GM19463 (cell line): ENCODE measurements around the gene ANKHD1.
"Not testable (repeated sequence)": the region's sequence is repeated elsewhere in the genome, so short reads cannot be mapped to it uniquely, and the experiment has no call there.

ENCODE experiments used
- ATAC-seq: cut with Tn5 transposase; IDR thresholded peaks from one replicate; pipeline ENCODE4 v1.9.1; 2021; ENCODE audit warnings: mild to moderate bottlenecking, moderate library complexity; ENCODE audit not compliant: unreplicated experiment

ANKHD1 gene

GRCh38 chr5:140418862-140419520 lies 17.4 kb downstream of the ANKHD1 start:
- no peak for ATAC-seq

GRCh38 chr5:140420226-140420570 lies 18.6 kb downstream of the ANKHD1 start:
- no peak for ATAC-seq

GRCh38 chr5:140420665-140421361 lies 19.2 kb downstream of the ANKHD1 start:
- ATAC-seq = no peak

GRCh38 chr5:140421375-140421774 lies 19.7 kb downstream of the ANKHD1 start:
- not testable (repeated sequence) for ATAC-seq

- ATAC-seq = no peak
Observed at GRCh38 chr5:140423609-140424008, 22.0 kb downstream of the ANKHD1 start.

GRCh38 chr5:140424135-140424534 lies 22.5 kb downstream of the ANKHD1 start:
- no peak for ATAC-seq

- ATAC-seq = not testable (repeated sequence)
Observed at GRCh38 chr5:140427726-140428125, 26.1 kb downstream of the ANKHD1 start.

GRCh38 chr5:140429724-140430123 lies 28.1 kb downstream of the ANKHD1 start:
- no peak for ATAC-seq

GRCh38 chr5:140432212-140432611 lies 30.6 kb downstream of the ANKHD1 start:
- no peak for ATAC-seq

GRCh38 chr5:140432916-140433315 lies 31.3 kb downstream of the ANKHD1 start:
- ATAC-seq = no peak

- not testable (repeated sequence) for ATAC-seq
Observed at GRCh38 chr5:140457368-140457767, 55.7 kb downstream of the ANKHD1 start.

- no peak for ATAC-seq
Observed at GRCh38 chr5:140466981-140467742, 65.5 kb downstream of the ANKHD1 start.

GRCh38 chr5:140468188-140468587 lies 66.6 kb downstream of the ANKHD1 start:
- no peak for ATAC-seq

GRCh38 chr5:140469259-140469658 lies 67.6 kb downstream of the ANKHD1 start:
- ATAC-seq = no peak

- ATAC-seq = no peak
Observed at GRCh38 chr5:140480310-140481014, 78.8 kb downstream of the ANKHD1 start.

GRCh38 chr5:140481758-140482157 lies 80.1 kb downstream of the ANKHD1 start:
- no peak for ATAC-seq

- ATAC-seq = no peak
Observed at GRCh38 chr5:140483055-140483454, 81.4 kb downstream of the ANKHD1 start.

GRCh38 chr5:140488141-140488540 lies 86.5 kb downstream of the ANKHD1 start:
- not testable (repeated sequence) for ATAC-seq

GRCh38 chr5:140488914-140489313 lies 87.3 kb downstream of the ANKHD1 start:
- no peak for ATAC-seq

GRCh38 chr5:140497897-140498296 lies 96.3 kb downstream of the ANKHD1 start:
- no peak for ATAC-seq

- ATAC-seq = no peak
Observed at GRCh38 chr5:140498591-140498990, 97.0 kb downstream of the ANKHD1 start.
